NCI-H1694 (cell line): ENCODE measurements around the gene EPM2A.
"Not testable (repeated sequence)": the region's sequence is repeated elsewhere in the genome, so short reads cannot be mapped to it uniquely, and the experiment has no call there.

Source experiments
- DNase-seq: peaks from one replicate; lab custom pipeline; 2025; lab: John Stamatoyannopoulos, UW

EPM2A gene

GRCh38 chr6:145735356-145736165 lies at the start of gene EPM2A:
EPM2A (minus strand) TSS chr6:145735520; CDS start chr6:145735498, 22 bp downstream.
- peak; percentile 13 for DNase-seq

- no peak for DNase-seq
These were observed 49.4 kb upstream of the EPM2A start for GRCh38 chr6:145784683-145785082.

- no peak for DNase-seq
These were observed 48.5 kb upstream of the EPM2A start for GRCh38 chr6:145783796-145784195.

DNA sequence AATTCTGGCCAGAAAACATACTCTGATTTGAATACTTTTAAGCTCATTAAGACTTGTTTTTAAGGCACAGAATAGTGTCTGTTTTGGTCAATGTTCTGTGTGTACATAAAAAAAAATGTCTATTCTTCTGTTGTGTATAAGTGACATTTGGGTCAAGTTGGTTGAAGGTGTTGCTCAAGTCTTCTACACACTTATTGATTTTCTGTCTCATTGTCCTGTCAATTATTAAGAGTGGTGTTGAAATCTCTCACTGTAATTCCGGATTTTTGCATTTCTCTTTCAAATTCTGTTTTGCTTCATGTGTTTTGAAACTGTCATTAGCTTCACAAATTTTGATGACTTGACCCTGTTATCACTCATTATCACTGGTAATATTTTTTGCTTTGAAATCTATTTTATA lies 37.5 kb upstream of the EPM2A start:
- DNase-seq: no peak

DNA sequence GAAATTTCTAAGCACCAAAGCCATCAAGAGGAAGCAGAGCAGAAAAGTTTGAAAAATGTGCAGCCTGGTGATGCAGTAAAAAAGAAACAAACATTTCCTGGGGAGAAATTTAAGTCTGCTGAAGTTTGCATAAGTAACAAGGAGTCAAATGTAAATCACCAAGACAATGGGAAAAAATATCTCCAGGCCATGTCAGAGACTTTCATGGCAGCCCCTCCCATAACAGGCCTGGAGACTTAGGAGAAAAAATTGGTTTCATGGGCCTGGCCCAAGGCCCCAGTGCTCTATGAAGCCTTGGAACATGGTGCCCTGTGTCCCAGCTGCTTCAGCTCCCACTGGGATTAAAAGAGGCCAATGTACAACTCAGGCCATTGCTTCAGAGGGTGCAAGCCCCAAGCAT lies 30.1 kb upstream of the EPM2A start:
- no peak for DNase-seq

DNA sequence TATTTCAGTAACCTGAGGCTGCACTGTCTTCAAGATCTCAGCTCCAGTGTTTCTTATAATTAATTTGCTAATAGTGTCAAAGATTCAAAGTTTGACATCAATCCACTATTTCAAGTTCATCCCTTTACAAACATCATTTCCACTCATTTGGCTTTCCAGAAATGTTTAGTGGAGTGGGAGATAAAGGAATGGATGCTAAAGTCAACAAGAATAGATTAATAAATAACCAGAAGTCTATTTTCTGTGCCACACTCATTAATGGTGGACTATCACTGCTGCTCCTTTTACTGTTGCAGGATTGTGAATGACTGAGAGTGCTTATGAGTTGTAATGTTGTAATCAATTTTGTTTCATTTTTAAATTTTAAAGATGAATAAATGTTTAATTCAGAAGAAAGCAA lies 28.4 kb upstream of the EPM2A start:
- DNase-seq: no peak

DNA sequence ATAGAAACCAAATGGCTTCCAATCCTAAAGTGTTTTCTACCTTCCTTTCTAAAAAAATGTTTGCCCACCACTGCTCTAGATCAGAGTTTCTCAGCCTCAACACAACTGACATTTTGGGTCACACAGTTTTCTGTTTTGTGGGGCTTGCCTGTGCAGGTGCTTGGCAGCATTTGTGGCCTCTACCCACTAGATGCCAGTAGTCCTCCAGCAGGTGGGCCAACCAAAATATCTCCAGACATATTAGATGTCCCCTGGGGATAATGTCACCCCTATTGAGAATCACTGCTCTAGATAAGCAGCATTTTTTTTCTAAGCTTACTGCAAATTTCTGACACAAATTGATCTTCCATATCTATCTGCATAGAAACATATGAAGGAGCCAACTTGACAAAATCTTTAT lies 26.3 kb upstream of the EPM2A start:
- no peak for DNase-seq

GRCh38 chr6:145758113-145758512 lies 22.8 kb upstream of the EPM2A start:
- DNase-seq: no peak

DNA sequence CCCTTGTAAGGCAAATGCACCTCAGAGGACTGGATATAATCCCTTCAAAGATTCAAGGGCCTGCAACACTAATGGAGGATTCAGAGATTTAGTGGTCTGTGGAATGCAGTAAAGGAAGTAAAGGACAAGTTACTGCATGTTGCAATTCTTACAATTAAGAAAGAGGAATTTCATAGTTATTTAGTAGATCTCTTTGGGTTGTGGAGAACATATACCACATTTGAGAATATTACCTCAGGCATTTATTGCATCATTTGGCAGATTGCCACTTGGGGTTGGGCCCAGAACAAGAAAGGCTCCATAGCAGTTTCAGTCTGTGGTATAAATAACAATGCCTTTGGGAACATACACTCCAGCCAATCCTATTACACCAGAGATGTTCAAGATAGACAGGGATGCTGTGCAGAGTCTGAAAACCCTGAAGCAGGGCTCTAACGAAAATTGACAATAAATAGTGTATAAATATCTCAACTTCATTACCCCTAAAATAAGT lies 20.9 kb upstream of the EPM2A start:
- no peak for DNase-seq

DNA sequence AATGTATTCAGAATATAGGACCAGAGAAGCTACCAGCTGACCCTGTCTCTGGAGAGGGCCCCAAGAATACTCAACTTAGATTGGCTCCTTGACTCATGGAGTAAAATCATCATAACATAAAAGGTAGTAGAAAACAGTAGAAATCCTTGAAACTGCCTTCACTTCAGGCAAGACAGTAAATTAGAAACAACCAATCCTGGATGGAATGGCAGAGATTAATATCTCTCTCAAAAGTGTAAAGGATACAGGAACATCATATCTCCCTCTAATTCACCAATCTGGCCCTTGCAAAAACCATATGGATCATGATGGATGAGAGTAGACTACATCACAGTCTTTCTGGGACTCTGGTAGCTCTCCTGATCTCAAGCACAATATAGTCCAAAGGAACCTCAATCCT lies 20.4 kb upstream of the EPM2A start:
- DNase-seq: no peak

GRCh38 chr6:145752638-145753037 lies 17.3 kb upstream of the EPM2A start:
- DNase-seq: no peak

GRCh38 chr6:145749632-145750031 lies 14.3 kb upstream of the EPM2A start:
- no peak for DNase-seq

- DNase-seq: no peak
These were observed 10.5 kb upstream of the EPM2A start for GRCh38 chr6:145745861-145746260.

DNA sequence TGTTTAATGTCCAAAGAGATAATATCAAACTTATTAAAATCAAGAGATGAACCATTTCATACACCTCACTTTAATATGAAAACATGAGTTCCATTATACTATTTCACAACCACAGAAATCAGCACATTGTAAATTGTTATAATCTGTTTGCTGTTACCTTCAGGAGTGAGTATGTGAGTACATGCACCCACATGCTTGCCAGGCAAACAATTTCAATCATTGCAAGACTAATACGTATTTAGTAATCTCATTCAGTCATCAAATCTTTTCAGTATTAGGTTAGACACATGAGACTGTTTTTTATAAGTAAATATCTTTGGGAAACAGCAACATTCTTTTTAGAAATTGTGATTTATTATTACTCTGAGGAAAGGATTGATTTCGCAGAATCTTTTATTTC lies 9.3 kb upstream of the EPM2A start:
- DNase-seq: no peak

GRCh38 chr6:145743332-145743731 lies 8.0 kb upstream of the EPM2A start:
- DNase-seq: no peak

DNA sequence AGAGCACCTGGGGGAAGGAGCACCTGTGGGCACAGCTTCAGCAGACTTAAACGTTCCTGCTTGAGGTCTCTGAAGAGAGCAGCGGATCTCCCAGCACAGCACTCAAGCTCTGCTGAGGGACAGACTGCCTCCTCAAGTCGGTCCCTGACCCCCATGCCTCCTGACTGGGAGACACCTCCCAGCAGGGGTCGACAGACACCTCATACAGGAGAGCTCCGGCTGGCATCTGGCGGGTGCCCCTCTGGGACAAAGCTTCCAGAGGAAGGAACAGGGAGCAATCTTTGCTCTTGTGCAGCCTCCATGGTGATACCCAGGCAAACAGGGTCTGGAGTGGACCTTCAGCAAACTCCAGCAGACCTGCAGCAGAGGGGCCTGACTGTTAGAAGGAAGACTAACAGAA lies 7.2 kb upstream of the EPM2A start:
- not testable (repeated sequence) for DNase-seq

DNA sequence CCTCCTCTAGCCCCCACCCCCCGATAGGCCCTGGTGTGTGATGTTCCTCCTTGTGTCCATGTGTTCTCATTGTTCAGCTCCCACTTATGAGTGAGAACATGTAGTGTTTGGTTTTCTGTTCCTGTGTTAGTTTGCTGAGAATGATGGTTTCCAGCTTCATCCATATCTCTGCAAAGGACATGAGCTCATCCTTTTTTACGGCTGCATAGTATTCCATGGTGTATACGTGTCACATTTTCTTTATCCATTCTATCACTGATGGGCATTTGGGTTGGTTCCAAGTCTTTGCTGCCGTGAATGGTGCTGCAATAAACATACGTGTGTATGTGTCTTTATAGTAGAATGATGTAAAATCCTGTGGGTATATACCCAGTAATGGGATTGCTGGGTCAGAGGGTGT lies 4.4 kb upstream of the EPM2A start:
- DNase-seq: not testable (repeated sequence)

- DNase-seq: no peak
These were observed 2.9 kb upstream of the EPM2A start for GRCh38 chr6:145738265-145738664.

DNA sequence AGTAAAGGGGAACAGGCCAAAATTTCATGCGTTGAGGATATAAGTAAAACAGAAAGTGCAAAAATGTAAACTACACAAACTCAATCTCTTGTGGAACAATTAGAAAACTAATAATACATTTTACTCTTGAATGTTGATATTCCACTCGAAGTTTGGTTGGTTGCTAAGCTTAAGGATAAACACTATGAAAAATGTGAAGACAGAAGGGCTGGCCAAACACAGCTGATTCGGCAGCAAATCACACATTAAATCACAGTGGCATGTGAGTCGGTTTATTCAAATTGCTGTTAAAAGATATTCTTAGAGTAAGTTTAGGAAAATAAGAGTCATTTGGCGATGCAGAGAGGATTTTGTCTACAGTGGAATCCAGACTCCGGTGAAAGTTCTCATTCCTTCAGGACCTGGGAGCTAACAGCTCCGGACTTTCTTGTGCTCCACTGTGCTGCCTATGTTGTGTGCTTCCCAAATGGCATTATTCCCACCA lies 1.4 kb upstream of the EPM2A start:
- DNase-seq: no peak

GRCh38 chr6:145734486-145735355 lies 599 bp downstream of the EPM2A start:
- peak; percentile 51 for DNase-seq

- no peak for DNase-seq
These were observed 1.5 kb downstream of the EPM2A start for GRCh38 chr6:145733810-145734209.

GRCh38 chr6:145733207-145733606 lies 2.1 kb downstream of the EPM2A start:
- DNase-seq: no peak

GRCh38 chr6:145731447-145731846 lies 3.9 kb downstream of the EPM2A start:
- no peak for DNase-seq
